Psoas muscle (tissue), 8 donors: Measurements from ENCODE around the gene EPS8L3. TPM values are rescaled to one million over a fixed set of nuclear protein-coding genes. Genes with fewer than 3 reads are reported as not detected.
A peak's percentile ranks its signal among the peaks of the same experiment; 100 is the strongest.

Experiments used
- ATAC-seq, 4 donors: fragments of 200-7000 bp; cut with Tn5 transposase; one replicate each; pipeline ENCODE4 v1.9.1; 2020; ENCODE audit warnings: moderate library complexity in 3 of 4, mild to moderate bottlenecking in 2 of 4
- DNase-seq, 2 donors: peaks; one replicate each; pipeline ENCODE4 v3.0.0-alpha.2; 2020
- H3K27ac ChIP-seq: fragments of 200-600 bp; one replicate; pipeline ENCODE4 v1.8.0; 2022
- H3K27me3 ChIP-seq, 3 donors: fragments of 200-600 bp in 1 of 3; one replicate each; pipeline versions ENCODE4 v1.6.1 to v1.8.0; 2013 to 2022; ENCODE audit warnings: low read length in 2 of 3, mild to moderate bottlenecking in 2 of 3, moderate library complexity in 1 of 3; ENCODE audit not compliant: insufficient read depth in 3 of 3
- H3K36me3 ChIP-seq, 2 donors: fragments of 200-600 bp in 1 of 2; one replicate each; pipeline versions ENCODE4 v1.6.1 to v1.8.0; 2013 to 2022; ENCODE audit warnings: low read depth in 1 of 2, mild to moderate bottlenecking in 1 of 2, moderate library complexity in 1 of 2; ENCODE audit not compliant: insufficient read depth in 1 of 2
- H3K4me1 ChIP-seq: fragments of 200-600 bp; one replicate; pipeline ENCODE4 v1.8.0; 2022
- H3K4me3 ChIP-seq: fragments of 200-600 bp; one replicate; pipeline ENCODE4 v1.8.0; 2022; ENCODE audit warnings: mild to moderate bottlenecking
- H3K9me3 ChIP-seq: fragments of 200-600 bp; one replicate; pipeline ENCODE4 v1.8.0; 2022
- CTCF ChIP-seq: fragments of 200-600 bp; IDR thresholded peaks from one replicate; pipeline ENCODE4 v1.8.0; 2022; ENCODE audit warnings: antibody characterized with exemption
- WGBS, 3 donors: extraction: QIAGEN DNeasy Blood & Tissue Kit; methylation state at CpG; one replicate each; pipeline versions ENCODE4 v1.1.6 to v1.1.7; 2013; 5-methylcytosine and 5-hydroxymethylcytosine counted together
- intact Hi-C, 2 donors: fragments of 100-400 bp; cut with DNase I; formaldehyde crosslinking; loops; one replicate each; pipeline versions ENCODE4 v1.11.0 to v1.14.2; 2022
- polyA plus RNA-seq, 3 donors: library from polyadenylated mRNA; stranded (reverse); fragments of 200-250 nt; gene quantifications; one replicate each; pipeline ENCODE4 v1.2.3, GENCODE V29; 2013
- total RNA-seq, 4 donors: library from RNA; stranded (reverse); fragmentation: NEBNext Ultra II Directional in 2 of 4; extraction: Animal tissue kit (Norgen Biotek cat#: 25700) in 2 of 4; gene quantifications; one replicate each; pipeline versions ENCODE4 v1.2.1 to v1.2.4, GENCODE V29; 2021 to 2023
- donor health status: healthy with polysubstance abuse.
- donor health status: DM: no; HTN: no; CAD: no; lungs with moderate emphysema.
- donor health status: Bipolar disorder and iron deficiency.
- donor health status: healthy.
- donor health status: DM: yes; HTN: yes; CAD: no.
- donor health status: DM: no; HTN: no; CAD: no.
- donor health status: DM: no; HTN: no; CAD: no.
- donor health status: DM: yes; HTN: yes; CAD: no.

The EPS8L3 gene
- total and polyA plus RNA-seq, 7 donors, result 0.03 to 0.64 (median 0.57) TPM; not detected in 4

- DNase-seq, result peak in 1 of 2 donors; percentile 47
- intact Hi-C loops, result loop anchor here (1.0 to 5.0 kb wide), 4 partner anchors 52 to 229 kb away; no protein-coding TSS in a partner anchor
- 33 to 60% (median 48%) methylated on average over 6 of the region's 6 CpGs for WGBS, 3 donors
- Histone ChIP-seq H3K27ac (no peak overlapping the region), H3K4me1 (no peaks in the 10 kb centered on the region), H3K4me3 (no peak overlapping the region), H3K36me3 (no peaks in the 10 kb centered on the region), H3K9me3 (no peaks in the 10 kb centered on the region), H3K27me3 (no peaks in the 10 kb centered on the region)
- TF ChIP-seq CTCF, result no peak
- ATAC-seq, result no peak
These were observed 10.3 kb upstream of the EPS8L3 start for GRCh38 chr1:109773900-109774485.

GRCh38 chr1:109773203-109773899 is 9.6 kb upstream of the EPS8L3 start:
- Histone ChIP-seq H3K4me1 (no peaks in the 10 kb centered on the region), H3K9me3 (no peaks in the 10 kb centered on the region), H3K27ac (no peak overlapping the region), H3K27me3 (no peaks in the 10 kb centered on the region), H3K36me3 (no peaks in the 10 kb centered on the region), H3K4me3 (no peak overlapping the region)
- intact Hi-C loops, result loop anchor here (1.0 to 5.0 kb wide), 3 partner anchors 51 to 133 kb away; no protein-coding TSS in a partner anchor
- peak; percentile 88 to 92 (median 90) for ATAC-seq
- WGBS, 3 donors, result 38 to 46% (median 43%) methylated on average over 17 of the region's 17 CpGs
- peak; percentile 87 for TF ChIP-seq CTCF
- peak; percentile 80 to 90 for DNase-seq

GRCh38 chr1:109772658-109773202 is 9.0 kb upstream of the EPS8L3 start:
- no peak for TF ChIP-seq CTCF
- Histone ChIP-seq H3K27me3 (no peaks in the 10 kb centered on the region), H3K9me3 (no peaks in the 10 kb centered on the region), H3K27ac (no peak overlapping the region), H3K36me3 (no peaks in the 10 kb centered on the region), H3K4me1 (no peaks in the 10 kb centered on the region), H3K4me3 (no peak overlapping the region)
- ATAC-seq, result no peak
- WGBS, 3 donors, result 70 to 85% (median 76%) methylated on average over 6 of the region's 6 CpGs
- DNase-seq, result peak in 1 of 2 donors; percentile 58
- intact Hi-C loops, result loop anchor here (1.0 to 5.0 kb wide), 3 partner anchors 50 to 132 kb away; no protein-coding TSS in a partner anchor

- ATAC-seq (no peak), DNase-seq (peak in 1 of 2 donors; percentile 32)
- no peaks in the 10 kb centered on the region for H3K27me3 ChIP-seq
- H3K4me3 ChIP-seq, result no peak overlapping the region
- intact Hi-C loops, result loop anchor here (2.0 to 5.0 kb wide), 2 partner anchors 50 to 131 kb away; no protein-coding TSS in a partner anchor
- H3K36me3 ChIP-seq, result no peaks in the 10 kb centered on the region
- H3K27ac ChIP-seq, result no peak overlapping the region
- 73 to 76% (median 75%) methylated on average over 10 of the region's 10 CpGs for WGBS, 3 donors
- H3K4me1 ChIP-seq, result no peaks in the 10 kb centered on the region
- H3K9me3 ChIP-seq, result no peaks in the 10 kb centered on the region
- TF ChIP-seq CTCF, result no peak
These were observed 8.3 kb upstream of the EPS8L3 start for GRCh38 chr1:109771712-109772657.
